Dedifferentiated amniotic fluid mesenchymal stem cell (primary cell): Measurements from ENCODE around the gene PHLPP2.
"Not testable (repeated sequence)": the region's sequence is repeated elsewhere in the genome, so short reads cannot be mapped to it uniquely, and the experiment has no call there.

Experiments used
- DNase-seq: peaks from one replicate; pipeline ENCODE4 v3.0.0-alpha.2; 2016; ENCODE audit errors: extremely low spot score

PHLPP2 gene

GRCh38 chr16:71623597-71623996 lies 100.9 kb downstream of the PHLPP2 start:
- no peak for DNase-seq

GRCh38 chr16:71622088-71622487 lies 102.4 kb downstream of the PHLPP2 start:
- DNase-seq, result no peak

GRCh38 chr16:71618429-71618828 lies 106.1 kb downstream of the PHLPP2 start:
- DNase-seq, result no peak

GRCh38 chr16:71614956-71615355 lies 109.5 kb downstream of the PHLPP2 start:
- DNase-seq, result not testable (repeated sequence)

GRCh38 chr16:71610936-71611871 lies 113.3 kb downstream of the PHLPP2 start:
- DNase-seq, result peak; percentile 37

DNA sequence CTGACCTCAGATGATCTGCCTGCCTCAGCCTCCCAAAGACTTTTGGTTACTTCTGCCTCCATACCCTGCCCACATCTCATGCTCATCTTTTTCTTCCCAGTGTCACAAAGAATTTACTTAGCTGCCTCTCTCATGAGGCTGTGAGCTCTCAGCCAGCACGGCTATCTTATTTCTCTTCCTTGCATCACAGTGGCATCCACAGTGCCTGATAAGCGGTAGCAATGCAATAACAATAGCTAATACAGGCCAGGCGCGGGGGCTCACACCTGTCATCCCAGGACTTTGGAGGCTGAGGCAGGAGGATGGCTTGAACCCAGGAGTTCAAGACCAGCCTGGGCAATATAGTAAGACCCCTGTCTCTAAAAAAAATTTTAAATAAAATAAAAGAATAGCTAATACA lies 114.1 kb downstream of the PHLPP2 start:
- DNase-seq, result no peak

- no peak for DNase-seq
Measured at GRCh38 chr16:71609066-71609465, 115.4 kb downstream of the PHLPP2 start.

DNA sequence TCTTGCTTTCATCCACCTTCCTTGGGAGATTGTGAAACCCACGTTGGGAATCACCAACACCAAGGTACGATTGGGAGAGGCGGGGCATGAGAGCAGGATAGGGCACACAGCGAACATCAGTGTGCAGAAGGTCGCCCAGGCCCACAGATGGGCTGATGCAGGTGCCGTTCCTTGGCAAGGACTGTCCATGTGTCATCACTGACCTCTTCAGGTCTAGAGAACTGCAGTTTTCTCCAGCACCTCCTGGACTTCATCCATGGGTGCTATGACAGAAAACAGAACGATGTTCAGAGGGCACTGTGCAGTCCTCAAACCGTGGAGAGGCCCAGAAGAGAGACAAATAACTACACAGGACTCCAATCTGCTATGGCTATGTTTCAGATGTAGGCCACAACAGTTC lies 123.7 kb downstream of the PHLPP2 start:
- no peak for DNase-seq

- not testable (repeated sequence) for DNase-seq
Measured at GRCh38 chr16:71598426-71598825, 126.1 kb downstream of the PHLPP2 start.

DNA sequence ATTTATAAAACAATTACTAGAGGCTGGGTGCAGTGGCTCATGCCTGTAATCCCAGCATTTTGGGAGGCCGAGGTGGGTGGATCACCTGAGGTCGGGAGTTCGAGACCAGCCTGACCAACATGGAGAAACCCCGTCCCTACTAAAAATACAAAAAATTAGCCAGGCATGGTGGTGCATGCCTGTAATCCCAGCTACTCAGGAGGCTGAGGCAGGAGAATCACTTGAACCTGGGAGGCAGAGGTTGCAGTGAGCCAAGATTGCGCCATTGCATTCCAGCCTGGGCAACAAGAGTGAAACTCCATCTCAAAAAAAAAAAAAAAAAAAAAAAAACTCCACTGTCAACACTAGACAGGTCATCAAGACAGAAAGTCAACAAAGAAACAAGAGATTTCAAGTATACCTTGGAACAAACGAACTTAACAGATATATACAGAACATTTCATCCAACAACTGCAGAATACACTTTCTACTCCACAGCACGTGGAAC lies 129.1 kb downstream of the PHLPP2 start:
- not testable (repeated sequence) for DNase-seq
